8988T (cell line): ENCODE results near the gene DDX51.

ENCODE experiments used
- DNase-seq: peaks from one replicate; pipeline ENCODE4 v3.0.0; 2011

The DDX51 gene

DNA sequence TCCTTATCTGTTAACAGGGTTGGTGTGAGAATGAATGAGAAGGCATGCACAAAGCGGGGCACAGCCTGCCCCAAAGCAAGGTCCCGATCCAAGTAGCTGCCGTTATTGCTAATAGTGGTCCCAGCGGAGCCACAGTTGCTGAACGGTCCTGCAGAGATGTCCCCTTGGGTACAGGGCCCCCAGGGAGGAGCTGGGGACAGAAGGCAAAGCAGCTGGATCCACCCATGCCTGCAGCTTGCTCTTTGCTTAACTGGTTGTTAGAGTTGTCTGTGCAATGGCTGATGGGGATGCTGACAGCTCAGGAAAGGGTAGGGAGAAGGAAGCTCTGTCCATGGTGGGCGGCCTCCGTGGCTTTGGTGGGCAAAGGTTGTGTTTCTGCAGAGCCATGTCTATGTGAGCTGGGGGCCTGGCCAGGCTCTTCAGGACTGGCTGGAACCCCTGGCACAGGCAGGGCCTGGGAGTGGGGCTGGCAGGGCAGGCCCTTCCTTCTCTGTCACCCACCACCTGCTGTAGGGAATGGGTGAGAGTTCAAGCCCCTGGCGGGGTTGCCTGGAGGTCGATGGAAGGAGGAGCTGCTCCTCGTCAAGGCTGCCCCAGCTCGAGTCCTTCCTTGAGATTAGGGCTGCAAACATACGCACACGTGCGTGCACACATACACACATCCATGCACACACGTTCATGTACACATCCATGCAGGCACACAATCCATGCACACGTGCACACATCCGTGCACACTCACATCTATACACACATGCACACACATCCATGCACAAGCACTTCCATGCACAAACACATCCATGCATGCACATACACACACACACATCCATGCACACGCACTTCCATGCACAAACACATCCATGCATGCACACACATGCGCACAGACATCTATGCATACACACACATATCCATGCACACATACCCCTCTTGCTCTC lies 35.6 kb upstream of the DDX51 start:
- no peak for DNase-seq

DNA sequence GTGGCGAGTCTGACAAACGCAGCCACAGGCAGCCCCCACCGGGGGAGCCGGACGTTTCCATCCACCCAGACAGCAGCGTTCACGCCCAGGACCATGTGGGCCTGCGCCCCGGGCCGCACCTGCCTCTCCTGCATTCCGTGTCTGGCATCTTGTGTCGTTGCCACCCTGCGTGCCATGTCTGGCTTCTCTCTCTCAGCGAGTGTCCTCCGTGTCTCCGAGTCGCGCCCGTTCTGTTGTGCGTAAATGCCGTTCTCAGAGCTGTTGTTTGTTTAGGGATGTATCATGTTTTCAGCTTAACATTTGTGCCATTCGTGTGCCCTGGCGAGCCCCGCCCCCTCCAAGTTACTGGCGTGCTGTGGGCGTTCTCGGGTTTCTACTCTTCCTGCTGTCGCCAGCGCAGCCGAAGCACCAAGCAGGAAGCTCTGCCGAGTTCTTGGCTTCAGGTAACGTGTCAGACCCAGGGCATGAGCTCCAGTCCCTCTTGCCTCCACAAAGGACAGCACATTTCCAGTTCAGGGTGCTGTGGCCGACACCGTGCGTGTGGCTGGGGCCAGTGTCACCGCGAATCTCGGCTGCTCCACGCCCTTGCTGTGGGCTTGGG lies 34.8 kb upstream of the DDX51 start:
- no peak for DNase-seq

DNA sequence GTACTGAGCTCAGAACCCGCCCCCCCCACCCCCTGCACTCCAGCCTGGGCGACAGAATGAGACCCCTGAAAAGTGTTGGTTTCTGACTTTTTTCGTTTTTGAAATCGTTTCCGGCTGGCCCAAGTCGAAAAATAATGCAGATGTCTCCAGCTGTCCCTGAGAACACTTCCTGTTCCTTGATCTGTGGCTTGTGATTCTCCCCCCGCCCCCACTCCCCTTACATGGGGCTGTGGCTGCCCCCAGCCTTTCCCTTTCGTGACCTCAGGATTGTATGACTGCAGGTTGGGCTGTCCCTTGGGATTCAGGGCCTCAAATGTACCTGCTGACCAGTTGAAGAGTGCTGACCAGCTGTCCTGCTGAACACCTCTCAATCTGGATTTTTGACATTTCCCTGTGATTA lies 34.2 kb upstream of the DDX51 start:
- no peak for DNase-seq

DNA sequence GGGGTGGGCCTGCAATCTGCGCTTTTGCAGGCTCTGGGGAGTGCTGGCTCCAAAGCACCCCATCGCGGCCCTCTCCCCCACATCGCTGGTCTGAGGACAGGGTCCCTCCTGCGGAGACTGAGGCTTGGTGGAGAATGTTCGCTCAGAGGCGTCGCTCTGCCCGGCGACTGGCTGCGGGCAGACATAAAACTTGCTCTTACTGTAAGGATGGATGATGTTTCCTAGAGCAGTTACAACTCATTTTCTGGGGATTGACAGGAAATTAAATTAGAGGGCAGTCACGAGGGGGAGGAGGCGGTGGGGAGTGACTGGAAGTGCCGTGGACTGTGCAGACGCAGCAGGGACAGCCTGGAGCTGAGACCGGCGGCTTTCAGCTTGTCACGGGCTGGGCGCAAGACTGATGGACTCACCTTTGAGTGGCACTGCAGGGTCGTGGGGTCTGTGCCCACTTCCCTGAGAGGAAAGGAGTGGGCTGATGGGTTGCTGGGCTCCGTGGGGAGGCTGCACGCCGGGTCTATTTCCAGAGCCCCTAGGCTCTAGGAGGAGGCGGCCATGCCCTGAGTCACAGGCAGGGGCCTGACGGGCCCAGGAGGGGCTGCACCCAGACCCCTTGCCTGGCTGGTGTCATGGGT lies 32.9 kb upstream of the DDX51 start:
- DNase-seq = no peak

DNA sequence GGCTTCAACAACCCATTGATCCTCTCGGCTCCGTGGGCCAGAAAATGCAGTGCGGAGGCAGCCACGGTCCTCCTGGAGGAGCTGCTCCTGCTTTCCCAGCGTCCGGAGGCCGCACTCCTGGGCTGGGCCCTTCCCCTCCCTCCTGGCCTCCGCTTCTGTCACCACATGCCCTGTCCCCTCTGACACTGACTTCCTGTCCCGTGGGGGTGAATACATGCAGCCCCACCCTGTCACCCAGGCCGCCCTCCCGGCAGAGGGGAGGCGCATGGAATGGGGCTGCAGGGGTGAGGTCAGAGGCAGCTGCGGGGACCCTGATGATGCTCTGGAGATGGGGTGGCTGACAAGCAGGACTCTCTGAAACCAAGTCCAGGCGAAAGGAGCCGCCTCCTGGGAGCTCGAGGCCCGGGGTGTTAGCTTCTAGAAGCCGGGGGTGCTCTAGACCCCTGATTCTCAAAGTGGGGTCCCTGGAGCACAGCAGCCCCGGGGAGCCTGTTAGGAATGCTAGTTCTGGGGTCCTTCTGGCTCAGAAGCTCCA lies 32.3 kb upstream of the DDX51 start:
- no peak for DNase-seq

DNA sequence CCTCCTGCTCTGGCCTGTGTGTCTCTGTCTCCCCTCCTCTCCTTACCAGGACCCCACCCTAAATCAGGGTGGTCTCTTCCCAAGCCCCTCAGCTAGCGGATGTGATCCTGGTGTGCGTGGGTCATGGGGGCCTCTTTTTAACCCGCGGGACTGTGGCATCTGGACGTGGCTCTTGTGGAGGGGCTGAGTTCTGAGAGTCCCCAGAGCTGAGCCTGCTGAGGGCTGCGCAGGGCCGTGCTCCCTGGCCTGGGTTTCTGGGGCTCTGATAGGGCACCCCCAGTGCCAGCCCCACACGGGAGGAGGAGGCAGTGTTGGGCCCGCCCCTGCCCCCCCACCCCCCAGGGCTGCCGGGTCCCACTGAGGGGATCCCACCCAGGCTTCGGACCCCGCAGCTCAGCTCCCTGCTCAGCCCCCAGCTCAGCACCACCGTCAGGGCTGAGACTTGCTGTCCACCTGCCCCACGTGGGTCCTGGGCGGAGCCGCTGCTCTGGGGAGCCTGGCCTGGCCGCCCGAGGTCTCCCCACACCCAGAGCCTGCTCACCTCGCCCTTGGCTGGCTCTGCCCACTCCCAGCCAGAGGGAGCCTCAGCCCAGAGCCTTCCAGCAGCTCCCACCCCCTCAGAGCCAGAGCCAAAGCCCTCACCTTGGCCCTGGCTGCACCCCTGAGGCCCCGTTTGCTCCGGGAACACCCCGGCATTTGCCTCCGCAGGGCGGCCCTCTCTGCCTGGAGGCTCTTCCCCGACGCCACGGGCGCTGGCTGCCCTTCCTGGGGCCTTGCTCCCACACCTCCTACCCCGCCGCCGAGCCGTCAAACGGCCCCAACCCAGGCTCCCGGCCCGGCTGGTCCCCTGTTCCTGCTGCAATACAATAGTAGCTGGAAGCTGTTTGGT lies 31.6 kb upstream of the DDX51 start:
- DNase-seq = no peak

DNA sequence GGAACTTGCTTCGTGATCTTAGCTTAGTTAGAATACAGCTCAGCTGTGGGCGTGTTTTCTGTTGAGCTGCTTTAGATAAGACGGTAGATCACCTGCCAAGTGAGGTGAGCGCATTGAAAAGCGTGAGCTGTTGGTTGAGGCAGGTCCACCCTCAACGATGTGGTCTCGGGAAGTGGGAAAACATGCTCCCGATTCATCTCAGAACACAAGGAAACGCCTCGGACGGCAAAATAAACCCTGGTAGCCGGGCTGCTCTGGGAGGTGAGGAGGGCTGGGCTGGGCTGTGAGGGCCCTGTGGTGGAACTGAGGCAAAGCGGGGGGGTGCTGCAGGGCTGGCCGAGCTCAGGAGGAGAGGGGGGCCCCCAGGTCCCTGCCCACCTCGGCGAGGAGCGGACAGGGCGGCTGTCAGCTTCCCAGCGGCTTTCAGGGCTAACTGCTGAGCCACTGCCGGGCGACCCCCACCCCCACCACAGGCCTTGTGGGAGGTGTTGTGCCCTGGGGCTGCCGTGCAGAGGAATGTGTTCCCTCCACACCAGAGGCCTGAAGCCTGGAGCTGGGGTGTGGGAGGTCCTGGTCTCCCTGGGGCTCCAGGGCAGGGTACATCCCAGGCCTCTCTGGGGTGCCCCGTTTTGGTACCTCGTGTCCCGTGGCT lies 30.8 kb upstream of the DDX51 start:
- DNase-seq = no peak

DNA sequence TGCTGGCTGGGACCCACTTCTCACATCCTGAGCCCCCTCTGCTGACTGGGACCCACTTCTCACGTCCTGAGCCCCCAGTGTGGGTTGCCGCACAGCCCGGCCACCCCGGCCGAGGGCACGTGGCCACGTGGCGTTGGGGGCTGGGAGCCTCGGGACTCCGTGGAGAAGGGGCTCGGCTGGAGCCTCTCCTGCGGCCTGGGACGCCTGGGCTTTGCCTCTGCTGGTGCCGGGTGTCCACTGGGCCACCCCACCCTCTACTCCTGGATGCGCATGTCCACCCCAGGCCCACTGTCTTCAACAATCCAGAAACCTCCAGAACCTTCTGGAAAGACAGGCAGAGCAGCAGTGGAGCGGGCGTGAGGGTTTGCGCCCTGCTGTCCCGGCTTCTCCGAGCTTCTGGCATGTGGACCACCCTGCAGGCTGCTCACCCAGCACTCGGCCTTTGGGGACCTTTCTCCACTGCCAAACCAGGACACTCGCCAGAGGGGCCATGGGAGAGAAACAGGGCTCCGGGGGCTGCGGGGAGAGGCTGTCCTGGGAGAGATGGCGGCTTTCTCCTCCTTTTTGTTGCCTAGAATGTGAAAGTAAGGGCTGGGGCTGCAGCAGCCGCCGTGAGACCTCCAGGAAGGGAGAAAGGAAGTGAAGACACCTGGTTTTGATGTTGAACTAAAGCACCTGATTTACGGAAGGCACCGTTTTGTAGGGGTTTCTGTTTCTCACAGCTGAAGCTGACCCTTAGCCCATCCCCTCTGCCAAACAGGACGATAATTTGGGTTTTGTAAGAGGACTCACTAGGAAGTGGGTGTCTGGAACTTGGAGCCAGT lies 30.1 kb upstream of the DDX51 start:
- no peak for DNase-seq

DNA sequence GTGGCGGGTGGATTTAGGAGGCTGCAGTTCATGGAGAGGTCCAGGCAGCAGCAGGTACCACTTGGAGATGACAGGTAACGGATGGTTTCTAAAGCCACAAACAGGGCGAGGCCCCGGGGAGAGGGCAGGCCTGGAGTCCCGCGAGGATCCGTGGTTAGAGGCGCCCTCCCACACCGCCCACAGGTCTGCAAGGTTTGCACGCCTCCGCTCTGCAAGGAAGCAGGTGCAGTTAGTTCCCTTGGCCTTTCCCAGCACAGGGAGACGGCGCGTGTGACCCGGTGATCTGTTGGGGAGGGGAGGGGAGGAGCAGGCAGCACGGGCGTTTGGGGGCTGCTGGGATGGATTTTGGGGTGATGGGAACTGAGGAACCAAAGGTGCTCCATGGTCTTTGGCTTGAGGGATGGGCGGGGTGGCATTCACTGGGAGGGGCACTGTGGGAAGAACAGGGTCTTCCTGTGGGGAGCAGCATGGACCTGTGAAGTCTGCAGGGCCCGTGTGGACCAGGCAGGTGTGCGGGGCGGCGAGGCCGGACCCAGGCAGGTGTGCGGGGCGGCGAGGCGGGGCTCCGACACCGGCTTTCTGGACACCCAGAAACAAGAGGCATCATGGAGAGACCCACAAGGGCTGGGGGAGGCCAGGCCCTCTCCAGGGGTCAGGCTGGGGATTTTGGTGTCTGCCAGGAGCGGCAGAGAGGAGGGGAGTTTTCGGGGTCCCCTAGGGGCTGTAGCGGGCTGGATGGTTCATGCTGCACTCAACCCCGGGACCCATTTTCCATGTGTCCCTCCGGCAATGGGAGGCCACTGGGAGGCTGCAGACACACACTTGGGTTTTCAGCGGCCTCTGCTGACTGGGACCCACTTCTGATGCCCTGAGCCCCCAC lies 29.3 kb upstream of the DDX51 start:
- DNase-seq = no peak

DNA sequence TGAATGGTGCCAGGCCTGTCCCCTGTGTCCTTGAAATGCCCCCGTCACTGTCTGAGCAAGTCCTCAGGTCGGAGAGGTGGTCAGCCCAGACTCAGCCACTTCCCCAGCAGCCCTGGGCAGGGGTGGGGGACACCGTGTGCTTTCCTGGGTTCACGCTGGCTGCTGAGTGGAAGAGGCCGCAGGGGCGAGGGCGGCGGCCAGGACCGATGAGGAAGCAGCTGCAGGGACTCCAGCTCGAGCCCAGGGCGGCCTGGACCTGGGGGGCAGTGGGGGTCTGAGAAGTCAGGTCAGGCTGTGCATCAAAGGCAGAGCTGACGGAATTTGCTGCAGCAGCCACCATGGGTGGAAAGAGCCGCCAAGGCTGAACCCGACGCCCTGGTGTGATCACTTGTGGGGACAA lies 28.5 kb upstream of the DDX51 start:
- DNase-seq = no peak

DNA sequence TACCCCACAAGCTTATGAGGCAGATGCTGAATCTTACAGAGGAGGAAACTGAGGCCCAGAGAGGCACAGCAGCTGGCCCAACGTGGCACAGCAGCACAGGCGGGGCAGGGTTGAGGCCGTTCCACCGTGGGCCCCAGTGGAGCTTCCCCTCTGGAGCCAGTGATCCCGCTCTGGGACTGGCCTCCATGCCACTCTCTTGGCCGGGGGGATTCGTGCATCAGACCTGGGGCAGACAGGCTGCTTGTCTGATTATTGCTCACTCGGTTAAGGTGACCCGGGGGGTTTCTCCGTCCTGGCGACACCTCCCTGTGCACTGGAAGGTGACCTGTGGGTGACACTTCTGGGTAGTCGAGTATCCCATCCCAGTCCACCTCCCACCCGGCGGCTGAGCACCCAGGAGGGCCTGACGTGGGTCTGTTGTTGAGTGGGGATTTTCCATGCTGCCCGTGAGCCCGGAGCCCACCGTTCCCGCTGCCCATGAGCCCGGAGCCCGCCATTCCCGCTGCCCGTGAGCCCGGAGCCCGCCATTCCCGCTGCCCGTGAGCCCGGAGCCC lies 27.9 kb upstream of the DDX51 start:
- DNase-seq = no peak

DNA sequence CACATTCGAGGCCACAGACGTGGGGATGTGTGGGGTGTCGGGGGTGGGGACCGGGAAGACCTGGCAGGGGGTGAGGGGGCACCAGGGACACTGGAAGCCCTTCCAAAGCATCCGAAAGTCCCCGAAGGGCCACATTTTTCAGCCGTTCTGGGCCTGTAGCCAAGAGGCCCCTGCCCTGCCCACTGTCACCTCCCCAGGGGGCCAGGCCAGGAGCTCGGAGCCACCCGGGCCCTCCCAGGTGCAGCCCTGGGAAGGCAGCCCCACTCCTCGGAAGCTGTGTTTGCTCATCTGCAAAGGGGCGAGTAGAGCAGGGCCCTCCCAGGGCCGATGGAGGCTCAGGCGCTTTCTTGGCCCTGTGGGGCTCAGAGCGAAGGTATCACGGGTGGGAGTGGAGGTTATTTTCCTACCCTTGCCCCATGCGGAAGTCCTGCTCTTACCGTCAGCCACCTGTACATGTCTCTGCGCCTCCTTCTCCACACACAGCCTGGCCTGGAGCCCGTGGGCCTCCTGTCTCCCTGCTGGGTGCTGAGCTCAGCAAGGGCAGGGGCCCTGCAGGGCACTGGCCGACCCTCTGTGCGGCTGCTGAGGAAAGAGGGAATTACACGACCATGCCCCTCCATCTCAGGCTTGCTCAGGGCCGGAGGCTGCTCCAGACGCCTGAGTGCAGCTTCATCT lies 27.3 kb upstream of the DDX51 start:
- DNase-seq = no peak

DNA sequence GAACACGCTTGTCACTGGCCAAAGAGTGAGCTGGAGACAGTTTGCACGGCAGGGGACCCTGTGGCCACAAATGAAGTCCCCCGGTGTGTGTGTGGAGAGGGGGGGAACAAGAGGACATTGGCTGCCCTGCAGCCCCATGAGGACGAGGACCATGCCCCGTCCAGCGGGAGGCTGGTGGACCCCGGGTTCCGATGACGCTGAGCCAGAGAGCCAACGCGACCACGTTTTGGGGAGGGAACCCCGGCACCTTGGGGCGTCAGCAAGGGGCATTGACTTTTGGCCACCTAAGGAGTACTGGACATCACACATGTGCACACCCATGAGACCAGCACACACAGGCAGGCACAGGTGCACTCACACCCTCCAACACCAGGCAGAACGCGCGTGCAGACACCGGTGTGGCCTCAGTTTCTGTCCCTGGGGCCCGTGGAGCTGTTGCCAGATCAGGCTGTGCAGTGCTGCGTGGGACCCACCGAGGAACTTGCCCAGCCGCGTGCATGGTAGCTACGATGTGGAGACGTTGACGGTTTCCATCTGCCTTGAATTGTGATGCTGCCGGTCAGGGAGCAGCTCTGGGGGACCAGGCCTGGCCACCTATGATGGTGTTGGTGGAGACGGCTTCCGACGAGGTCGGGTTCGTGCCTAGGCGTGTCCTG lies 26.6 kb upstream of the DDX51 start:
- no peak for DNase-seq

DNA sequence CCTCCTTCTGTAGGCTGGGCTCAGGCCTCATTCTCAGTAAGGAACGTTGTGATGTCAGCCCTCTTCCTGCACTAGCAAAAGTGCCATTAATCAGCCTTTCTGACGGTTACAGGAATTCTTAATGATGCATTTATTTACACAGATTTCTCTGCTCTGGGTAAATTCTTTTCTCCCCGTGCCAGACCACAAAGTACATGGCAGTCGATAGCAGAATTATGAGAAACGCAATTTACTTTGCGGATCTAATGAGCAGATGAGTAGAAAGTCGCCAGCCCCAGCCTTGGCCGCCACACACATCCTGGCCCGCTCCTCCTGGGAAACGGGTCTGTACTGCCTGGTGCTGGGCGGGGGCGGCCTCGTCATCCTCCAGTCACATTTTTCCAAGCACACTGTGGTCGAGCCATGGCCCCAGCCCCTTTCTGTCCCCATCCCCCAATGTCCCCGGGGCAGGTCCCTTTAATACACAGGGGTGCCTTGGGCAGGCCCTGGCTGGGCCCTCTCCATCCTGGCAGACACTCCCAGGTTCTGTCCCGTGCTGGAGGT lies 26.0 kb upstream of the DDX51 start:
- DNase-seq = no peak

DNA sequence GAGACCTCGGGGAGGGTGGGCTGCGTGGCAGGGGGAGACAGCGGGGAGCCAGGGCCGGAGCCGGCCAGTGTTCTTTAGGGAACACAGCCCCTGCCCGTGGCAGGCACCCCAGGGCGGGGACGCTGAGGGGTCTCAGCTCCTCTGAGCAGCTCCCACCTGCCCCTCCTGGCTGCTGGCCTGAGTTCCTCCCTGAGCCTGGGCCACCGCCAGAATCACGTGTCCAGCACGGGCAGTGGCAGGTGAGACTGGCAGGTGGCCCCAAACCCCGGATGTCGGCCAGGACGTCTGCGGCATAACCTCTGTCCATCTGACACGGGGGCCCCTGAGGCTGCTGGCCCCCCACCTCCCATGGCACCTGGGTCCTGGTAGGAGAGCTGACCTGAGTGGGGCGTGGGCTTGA lies 25.3 kb upstream of the DDX51 start:
- no peak for DNase-seq

DNA sequence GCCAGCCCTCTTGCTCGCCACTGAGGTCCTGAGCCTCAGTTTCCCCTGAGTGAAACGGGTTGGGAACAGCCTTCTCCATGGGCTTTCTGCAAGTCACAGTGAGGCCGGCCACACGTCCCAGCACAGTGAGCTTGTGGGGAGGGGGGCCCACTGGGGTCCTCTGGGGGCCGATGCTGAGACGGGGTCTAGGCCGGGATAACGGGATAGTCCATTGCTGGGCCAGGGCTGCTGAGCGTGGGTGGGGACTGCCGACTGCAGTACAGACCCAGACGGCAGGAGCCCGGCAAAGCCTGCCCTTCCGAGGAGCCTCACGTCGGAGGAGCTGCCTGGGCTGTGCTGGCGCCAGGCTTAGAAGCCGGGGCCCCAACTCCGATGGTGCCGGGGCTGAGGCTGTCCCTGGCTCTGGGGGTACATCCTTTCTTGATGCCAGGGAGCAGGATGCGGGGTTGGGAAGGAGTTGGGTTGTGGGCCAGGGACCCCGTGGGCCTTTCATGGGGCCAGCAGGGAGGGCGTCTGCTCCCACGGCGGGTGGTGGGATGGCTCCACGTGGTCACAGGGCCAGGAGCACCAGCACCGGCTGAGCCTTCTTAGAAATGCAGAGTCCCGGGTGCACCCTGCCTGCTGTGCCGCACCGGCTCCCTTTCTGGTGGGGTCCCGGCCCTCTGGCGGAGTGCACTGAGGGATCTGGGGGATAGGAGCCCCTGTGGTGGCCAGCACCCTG lies 24.4 kb upstream of the DDX51 start:
- no peak for DNase-seq

DNA sequence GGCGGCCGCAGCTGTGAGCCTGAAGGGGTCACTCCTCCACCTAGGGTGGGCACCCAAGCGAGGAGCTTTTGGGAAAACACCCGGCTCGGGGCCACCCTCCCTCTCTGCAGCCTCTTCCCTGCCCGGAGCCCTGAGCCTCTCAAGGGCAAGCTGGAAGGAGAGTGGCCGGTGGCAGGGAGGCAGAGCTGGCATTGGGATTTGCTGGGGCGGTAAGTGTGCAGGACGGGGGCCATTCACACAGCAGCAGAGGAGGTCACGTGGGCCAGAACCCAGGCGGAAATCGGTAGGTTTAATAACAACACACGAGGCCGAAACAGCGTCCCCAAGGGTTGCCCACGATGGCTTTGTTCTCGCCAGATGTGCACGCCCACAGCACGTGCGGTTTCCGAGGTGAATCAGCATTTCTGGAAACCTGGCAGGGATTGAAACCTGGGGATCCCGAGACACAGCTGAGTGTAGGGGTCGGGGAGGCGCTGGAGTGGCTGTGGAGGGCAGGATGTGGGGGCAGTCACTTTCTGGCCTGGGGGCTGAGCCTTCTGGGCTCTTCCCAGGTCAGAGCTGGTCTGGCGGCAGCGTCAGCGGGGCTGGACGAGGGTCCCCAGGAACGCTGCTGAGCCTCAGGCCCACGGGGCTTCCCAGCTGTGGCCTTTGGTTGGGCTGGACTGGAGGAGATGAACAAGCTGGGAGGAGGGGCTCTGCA lies 23.6 kb upstream of the DDX51 start:
- DNase-seq = no peak
